Natural killer cell (primary cell): Measurements from ENCODE around the gene TMEM125. TPM values are rescaled to one million over a fixed set of nuclear protein-coding genes. Genes with fewer than 3 reads are reported as not detected.

Source experiments
- ATAC-seq, 3 donors: fragments of 150-1000 bp in 2 of 3; fragments of 200-7000 bp in 1 of 3; cut with Tn5 transposase; 1 replicate in 1 of 3; 2 replicates in 2 of 3; pipeline ENCODE4 v1.10.0; 2021; ENCODE audit warnings: mild to moderate bottlenecking in 2 of 3, moderate library complexity in 2 of 3
- DNase-seq, 2 donors: peaks; one replicate each; pipeline versions ENCODE4 v3.0.0 to v3.0.0-alpha.2; 2013 to 2021; ENCODE audit warnings: mixed read lengths in 1 of 2
- H3K27ac ChIP-seq: one replicate; pipeline ENCODE4 v1.5.1; 2013; ENCODE audit warnings: mild to moderate bottlenecking, low read length
- H3K27me3 ChIP-seq: one replicate; pipeline ENCODE4 v1.6.1; 2013; ENCODE audit warnings: low read length; ENCODE audit not compliant: control insufficient read depth, insufficient read depth
- H3K36me3 ChIP-seq: one replicate; pipeline ENCODE4 v1.6.1; 2013; ENCODE audit warnings: low read length; ENCODE audit not compliant: control insufficient read depth, insufficient read depth
- H3K4me1 ChIP-seq: one replicate; pipeline ENCODE4 v1.6.1; 2013; ENCODE audit warnings: low read length; ENCODE audit not compliant: control insufficient read depth, insufficient read depth
- H3K4me3 ChIP-seq: one replicate; pipeline ENCODE4 v1.5.1; 2013; ENCODE audit warnings: low read length
- H3K9me3 ChIP-seq: one replicate; pipeline ENCODE4 v1.6.1; 2013; ENCODE audit warnings: low read length; ENCODE audit not compliant: control insufficient read depth, insufficient read depth
- H3K27ac Mint-ChIP-seq, 2 donors: one replicate each; pipeline ENCODE4 v1.8.0; 2022; ENCODE audit warnings: mild to moderate bottlenecking in 2 of 2, mixed read lengths in 2 of 2, moderate library complexity in 1 of 2
- H3K27me3 Mint-ChIP-seq, 2 donors: one replicate each; pipeline ENCODE4 v1.8.0; 2022; ENCODE audit warnings: low read depth in 2 of 2, mixed read lengths in 2 of 2
- H3K36me3 Mint-ChIP-seq: one replicate; pipeline ENCODE4 v1.8.0; 2022; ENCODE audit warnings: mixed read lengths
- H3K4me1 Mint-ChIP-seq, 2 donors: one replicate each; pipeline ENCODE4 v1.8.0; 2022; ENCODE audit warnings: mixed read lengths in 2 of 2
- H3K4me3 Mint-ChIP-seq: one replicate; pipeline ENCODE4 v1.8.0; 2022; ENCODE audit warnings: mild to moderate bottlenecking, moderate library complexity, mixed read lengths
- H3K9me3 Mint-ChIP-seq, 2 donors: one replicate each; pipeline ENCODE4 v1.8.0; 2022; ENCODE audit warnings: mixed read lengths in 2 of 2
- CTCF ChIP-seq: fragments of 200-600 bp; IDR thresholded peaks from one replicate; pipeline ENCODE4 v1.8.0; 2022; ENCODE audit warnings: antibody characterized with exemption
- WGBS: methylation state at CpG from one replicate; pipeline ENCODE4 v1.1.7; 2013; ENCODE audit warnings: missing lambda C conversion rate; ENCODE audit not compliant: insufficient coverage; 5-methylcytosine and 5-hydroxymethylcytosine counted together
- intact Hi-C: fragments of 100-400 bp; cut with micrococcal nuclease; formaldehyde crosslinking; loops from one replicate; pipeline ENCODE4 v1.14.2; 2022
- total RNA-seq, 4 donors: library from RNA; stranded (reverse); fragments of 120-200 nt in 1 of 4; gene quantifications; one replicate each; pipeline versions ENCODE4 v1.2.3 to v1.2.4, GENCODE V29; 2013 to 2022

The TMEM125 gene
- total RNA-seq, 3 donors from 2014 or later (not counting 1 experiment from before 2014, with no cell fraction given) = not detected

GRCh38 chr1:43222879-43223278 lies 46.9 kb upstream of the TMEM125 start:
- Mint-ChIP-seq H3K36me3 (no peaks in the 10 kb centered on the region), H3K27ac (no peak overlapping the region), H3K4me1 (peaks cover 5 to 7% of the 10 kb centered on the region in 2 donors), H3K9me3 (no peaks in the 10 kb centered on the region), H3K27me3 (peaks cover 7 to 10% of the 10 kb centered on the region in 2 donors), H3K4me3 (no peak overlapping the region)
- intact Hi-C loops = no loop called here
- Histone ChIP-seq H3K4me1 (peaks cover 8% of the 10 kb centered on the region), H3K27ac (no peak overlapping the region), H3K27me3 (no peaks in the 10 kb centered on the region), H3K36me3 (no peaks in the 10 kb centered on the region), H3K9me3 (no peaks in the 10 kb centered on the region), H3K4me3 (no peak overlapping the region)
- ATAC-seq (no peak), DNase-seq (no peak)
- TF ChIP-seq CTCF = no peak
- 82% methylated on average over 9 of the region's 9 CpGs for WGBS

- intact Hi-C loops = no loop called here
- H3K4me3 Mint-ChIP-seq = no peak overlapping the region
- H3K27me3 Mint-ChIP-seq = peaks cover 7 to 10% of the 10 kb centered on the region in 2 donors
- WGBS = 69% methylated on average over 3 of the region's 3 CpGs
- no peak for TF ChIP-seq CTCF
- no peaks in the 10 kb centered on the region for H3K9me3 Mint-ChIP-seq
- no peak for DNase-seq
- no peaks in the 10 kb centered on the region for H3K36me3 ChIP-seq
- no peak for ATAC-seq
- no peak overlapping the region for H3K27ac Mint-ChIP-seq
- H3K27me3 ChIP-seq = no peaks in the 10 kb centered on the region
- no peaks in the 10 kb centered on the region for H3K9me3 ChIP-seq
- H3K4me1 Mint-ChIP-seq = peaks cover 5 to 7% of the 10 kb centered on the region in 2 donors
- H3K27ac ChIP-seq = no peak overlapping the region
- H3K4me1 ChIP-seq = peaks cover 8% of the 10 kb centered on the region
- H3K36me3 Mint-ChIP-seq = no peaks in the 10 kb centered on the region
- H3K4me3 ChIP-seq = no peak overlapping the region
Measured at GRCh38 chr1:43225168-43225567, 44.6 kb upstream of the TMEM125 start.

GRCh38 chr1:43227143-43227764 lies 42.5 kb upstream of the TMEM125 start:
- Mint-ChIP-seq H3K27ac (no peak overlapping the region), H3K27me3 (peaks cover 7 to 9% of the 10 kb centered on the region in 2 donors), H3K4me1 (peaks cover 5 to 7% of the 10 kb centered on the region in 2 donors), H3K36me3 (no peaks in the 10 kb centered on the region), H3K9me3 (no peaks in the 10 kb centered on the region), H3K4me3 (no peak overlapping the region)
- Histone ChIP-seq H3K27ac (no peak overlapping the region), H3K36me3 (no peaks in the 10 kb centered on the region), H3K4me1 (peaks cover 2% of the 10 kb centered on the region), H3K4me3 (no peak overlapping the region), H3K9me3 (no peaks in the 10 kb centered on the region), H3K27me3 (no peaks in the 10 kb centered on the region)
- ATAC-seq (peak; percentile 81 to 97 (median 91)), DNase-seq (peak; percentile 76 to 90)
- 22% methylated on average over 10 of the region's 10 CpGs for WGBS
- TF ChIP-seq CTCF = peak; percentile 95
- intact Hi-C loops = loop anchor here (1.0 to 2.0 kb wide), 2 partner anchors 132 to 187 kb away; partner anchors contain the start of gene CDC20
